Coronary artery (tissue), 2 donors: ENCODE results near the gene GNPTAB.
A peak's percentile ranks its signal among the peaks of the same experiment; 100 is the strongest.

Source experiments
- DNase-seq: peaks from one replicate; pipeline ENCODE4 v3.0.0-alpha.2; 2017; ENCODE audit warnings: low spot score
- H3K27ac ChIP-seq, 2 donors: fragments of 200-600 bp; sonication (generic); one replicate each; pipeline ENCODE4 v1.5.1; 2016 to 2019
- H3K4me3 ChIP-seq: fragments of 200-600 bp; sonication (generic); 2 replicates; pipeline ENCODE4 v1.5.1; 2016; ENCODE audit warnings: mild to moderate bottlenecking, moderate library complexity
- TF ChIP-seq, protein P1 (sequence below): fragments of 200-600 bp; sonication (generic); IDR thresholded peaks from one replicate; pipeline ENCODE4 v1.5.1; 2019; ENCODE audit warnings: antibody characterized with exemption

Gene GNPTAB

DNA sequence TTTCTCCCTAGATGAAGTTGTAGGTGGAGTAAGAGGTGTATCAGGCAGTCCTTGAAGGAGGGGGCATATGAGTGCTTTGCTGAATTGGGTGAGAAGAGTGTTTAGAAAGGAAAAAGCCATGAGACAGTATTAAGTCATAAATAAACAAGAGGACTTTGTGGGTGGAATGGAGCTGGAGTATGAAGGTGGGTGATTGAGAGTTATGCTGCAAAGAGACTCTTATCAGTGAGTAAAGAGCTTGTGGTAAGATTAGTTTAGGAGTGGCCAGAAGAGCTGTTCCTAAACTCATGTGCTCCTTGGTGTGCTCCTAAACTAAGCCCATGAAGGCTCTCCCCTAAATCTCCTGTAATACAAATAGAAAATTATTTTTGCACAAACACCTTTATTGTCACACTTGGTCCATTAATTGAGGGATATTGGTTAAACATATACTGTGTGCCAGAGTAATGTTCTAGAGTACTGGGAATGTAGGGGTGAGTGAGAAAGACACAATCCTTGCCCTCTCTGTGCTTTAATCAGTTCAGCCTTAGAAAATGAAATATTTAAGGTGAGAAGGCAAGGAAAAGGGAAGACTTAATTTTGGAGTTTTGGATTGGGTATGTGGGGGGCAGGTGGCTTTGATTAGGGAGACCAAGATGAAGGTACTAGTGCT is 123.5 kb downstream of the GNPTAB start:
- DNase-seq: no peak
- Histone ChIP-seq H3K27ac (no peak overlapping the region), H3K4me3 (no peak overlapping the region)
- TF ChIP-seq, protein P1, sequence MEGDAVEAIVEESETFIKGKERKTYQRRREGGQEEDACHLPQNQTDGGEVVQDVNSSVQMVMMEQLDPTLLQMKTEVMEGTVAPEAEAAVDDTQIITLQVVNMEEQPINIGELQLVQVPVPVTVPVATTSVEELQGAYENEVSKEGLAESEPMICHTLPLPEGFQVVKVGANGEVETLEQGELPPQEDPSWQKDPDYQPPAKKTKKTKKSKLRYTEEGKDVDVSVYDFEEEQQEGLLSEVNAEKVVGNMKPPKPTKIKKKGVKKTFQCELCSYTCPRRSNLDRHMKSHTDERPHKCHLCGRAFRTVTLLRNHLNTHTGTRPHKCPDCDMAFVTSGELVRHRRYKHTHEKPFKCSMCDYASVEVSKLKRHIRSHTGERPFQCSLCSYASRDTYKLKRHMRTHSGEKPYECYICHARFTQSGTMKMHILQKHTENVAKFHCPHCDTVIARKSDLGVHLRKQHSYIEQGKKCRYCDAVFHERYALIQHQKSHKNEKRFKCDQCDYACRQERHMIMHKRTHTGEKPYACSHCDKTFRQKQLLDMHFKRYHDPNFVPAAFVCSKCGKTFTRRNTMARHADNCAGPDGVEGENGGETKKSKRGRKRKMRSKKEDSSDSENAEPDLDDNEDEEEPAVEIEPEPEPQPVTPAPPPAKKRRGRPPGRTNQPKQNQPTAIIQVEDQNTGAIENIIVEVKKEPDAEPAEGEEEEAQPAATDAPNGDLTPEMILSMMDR: no peak

- Histone ChIP-seq H3K27ac (no peak overlapping the region), H3K4me3 (no peak overlapping the region)
- TF ChIP-seq, protein P1: no peak
- no peak for DNase-seq
Observed at GRCh38 chr12:101706403-101706802, 124.4 kb downstream of the GNPTAB start.

- H3K4me3 ChIP-seq: no peak overlapping the region
- no peak overlapping the region for H3K27ac ChIP-seq
- no peak for DNase-seq
- TF ChIP-seq, protein P1: no peak
Observed at GRCh38 chr12:101703487-101703886, 127.3 kb downstream of the GNPTAB start.

GRCh38 chr12:101700299-101700820 is 130.4 kb downstream of the GNPTAB start:
- peak overlapping the region in 1 of 2 donors; percentile 19 for H3K27ac ChIP-seq
- H3K4me3 ChIP-seq: peak overlapping the region; percentile 36
- DNase-seq: no peak
- TF ChIP-seq, protein P1: no peak

GRCh38 chr12:101698800-101699347 is 131.9 kb downstream of the GNPTAB start:
- Histone ChIP-seq H3K4me3 (peak overlapping the region; percentile 89), H3K27ac (peak overlapping the region; percentile 84 to 93)
- no peak for DNase-seq
- TF ChIP-seq, protein P1: no peak

GRCh38 chr12:101697930-101698799 is 132.6 kb downstream of the GNPTAB start:
- Histone ChIP-seq H3K27ac (peak overlapping the region; percentile 84 to 93), H3K4me3 (peak overlapping the region; percentile 89)
- TF ChIP-seq, protein P1: no peak
- peak; percentile 78 for DNase-seq
